H9 (cell line): ENCODE data around the gene LAMC2. TPM values are rescaled to one million over a fixed set of nuclear protein-coding genes. Genes with fewer than 3 reads are reported as not detected.

ENCODE experiments used
- DNase-seq: peaks from one replicate; pipeline ENCODE4 v3.0.0-alpha.2; 2017
- H2AFZ ChIP-seq: one replicate; pipeline ENCODE4 v1.6.1; 2013; ENCODE audit warnings: mild to moderate bottlenecking, low read length, control low read depth, moderate library complexity
- H2AK5ac ChIP-seq: 2 replicates; pipeline ENCODE4 v1.6.1; 2013; ENCODE audit warnings: low read length, control low read depth, mixed read lengths; ENCODE audit not compliant: insufficient read length
- H2BK120ac ChIP-seq: one replicate; pipeline ENCODE4 v1.6.1; 2013; ENCODE audit warnings: low read depth, mild to moderate bottlenecking, low read length, control low read depth, inconsistent platforms; ENCODE audit not compliant: poor library complexity, severe bottlenecking
- H2BK12ac ChIP-seq: 2 replicates; pipeline ENCODE4 v1.6.1; 2013; ENCODE audit warnings: low read length, control low read depth, mixed read lengths, low read depth; ENCODE audit not compliant: insufficient read length
- H2BK15ac ChIP-seq: 2 replicates; pipeline ENCODE4 v1.6.1; 2013; ENCODE audit warnings: low read depth, low read length, control low read depth
- H2BK20ac ChIP-seq: one replicate; pipeline ENCODE4 v1.6.1; 2013; ENCODE audit warnings: low read depth, mild to moderate bottlenecking, low read length, control low read depth, inconsistent platforms; ENCODE audit not compliant: poor library complexity, severe bottlenecking
- H2BK5ac ChIP-seq: 2 replicates; pipeline ENCODE4 v1.6.1; 2013; ENCODE audit warnings: low read length, control low read depth, mixed read lengths; ENCODE audit not compliant: insufficient read length
- H3K14ac ChIP-seq: 2 replicates; pipeline ENCODE4 v1.6.1; 2013; ENCODE audit warnings: low read length, control low read depth; ENCODE audit not compliant: insufficient read depth
- H3K18ac ChIP-seq: 2 replicates; pipeline ENCODE4 v1.6.1; 2013; ENCODE audit warnings: low read depth, mild to moderate bottlenecking, mixed read lengths, low read length, control low read depth; ENCODE audit not compliant: insufficient read length
- H3K23ac ChIP-seq: 2 replicates; pipeline ENCODE4 v1.6.1; 2013; ENCODE audit warnings: low read length, control low read depth, mixed read lengths, low read depth; ENCODE audit not compliant: insufficient read length
- H3K23me2 ChIP-seq: 2 replicates; pipeline ENCODE4 v1.6.1; 2013; ENCODE audit warnings: low read depth, mild to moderate bottlenecking, mixed read lengths, low read length, control low read depth; ENCODE audit not compliant: insufficient read length, poor library complexity, severe bottlenecking
- H3K27ac ChIP-seq: 2 replicates; pipeline ENCODE4 v1.5.1; 2013; ENCODE audit warnings: low read length, control low read depth, mixed read lengths, low read depth; ENCODE audit not compliant: insufficient read length
- H3K27me3 ChIP-seq: 2 replicates; pipeline ENCODE4 v1.6.1; 2013; ENCODE audit warnings: low read length, control low read depth, inconsistent platforms; ENCODE audit not compliant: insufficient read depth
- H3K4ac ChIP-seq: 2 replicates; pipeline ENCODE4 v1.6.1; 2013; ENCODE audit warnings: low read depth, mild to moderate bottlenecking, control low read depth, inconsistent platforms, low read length, moderate library complexity
- H3K4me1 ChIP-seq: 2 replicates; pipeline ENCODE4 v1.6.1; 2013; ENCODE audit warnings: low read length, control low read depth, inconsistent platforms; ENCODE audit not compliant: insufficient read depth
- H3K4me2 ChIP-seq: 2 replicates; pipeline ENCODE4 v1.6.1; 2013; ENCODE audit warnings: low read length, control low read depth, mixed read lengths; ENCODE audit not compliant: insufficient read length, insufficient read depth
- H3K56ac ChIP-seq: 2 replicates; pipeline ENCODE4 v1.6.1; 2013; ENCODE audit warnings: low read depth, mild to moderate bottlenecking, mixed read lengths, low read length, control low read depth; ENCODE audit not compliant: insufficient read length
- H3K79me1 ChIP-seq: 2 replicates; pipeline ENCODE4 v1.6.1; 2013; ENCODE audit warnings: low read depth, mild to moderate bottlenecking, moderate library complexity, low read length, control low read depth, inconsistent platforms; ENCODE audit not compliant: insufficient read depth, poor library complexity, severe bottlenecking
- H3K79me2 ChIP-seq: 2 replicates; pipeline ENCODE4 v1.6.1; 2013; ENCODE audit warnings: low read length, control low read depth, inconsistent platforms; ENCODE audit not compliant: insufficient read depth
- H3K9ac ChIP-seq: 2 replicates; pipeline ENCODE4 v1.6.1; 2013; ENCODE audit warnings: low read length, control low read depth, mixed read lengths; ENCODE audit not compliant: insufficient read length; ENCODE audit errors: extremely low read depth
- H3K9me3 ChIP-seq: one replicate; pipeline ENCODE4 v1.6.1; 2013; ENCODE audit warnings: low read depth, low read length, inconsistent platforms; ENCODE audit not compliant: control insufficient read depth
- H3T11ph ChIP-seq: one replicate; pipeline ENCODE4 v1.6.1; 2013; ENCODE audit warnings: mild to moderate bottlenecking, low read length, control low read depth, inconsistent platforms
- H4K20me1 ChIP-seq: one replicate; pipeline ENCODE4 v1.6.1; 2013; ENCODE audit not compliant: control insufficient read depth, insufficient read length, insufficient read depth
- H4K5ac ChIP-seq: 2 replicates; pipeline ENCODE4 v1.6.1; 2013; ENCODE audit warnings: low read depth, mild to moderate bottlenecking, mixed read lengths, low read length, control low read depth; ENCODE audit not compliant: insufficient read length
- H4K8ac ChIP-seq: replicated peaks from 2 replicates; pipeline ENCODE4 v1.6.1; 2013; ENCODE audit warnings: low read length, control low read depth, mixed read lengths, low read depth; ENCODE audit not compliant: insufficient read length
- H4K91ac ChIP-seq: 2 replicates; pipeline ENCODE4 v1.6.1; 2013; ENCODE audit warnings: low read depth, mild to moderate bottlenecking, moderate library complexity, mixed read lengths, low read length, control low read depth; ENCODE audit not compliant: insufficient read length
- H3K27ac Mint-ChIP-seq, 3 experiments: 2 replicates in 2 of 3; 3 replicates in 1 of 3; pipeline ENCODE4 v1.8.0; 2020 to 2021; ENCODE audit warnings: mixed read lengths in 3 of 3, mild to moderate bottlenecking in 1 of 3, moderate library complexity in 1 of 3
- H3K27me3 Mint-ChIP-seq: 2 replicates; pipeline ENCODE4 v1.8.0; 2021; ENCODE audit warnings: low read depth, mild to moderate bottlenecking, moderate library complexity, mixed read lengths
- H3K36me3 Mint-ChIP-seq, 3 experiments: 2 replicates in 2 of 3; 3 replicates in 1 of 3; pipeline ENCODE4 v1.8.0; 2020 to 2021; ENCODE audit warnings: low read depth in 3 of 3, mixed read lengths in 3 of 3; ENCODE audit not compliant: insufficient read depth in 1 of 3
- H3K4me1 Mint-ChIP-seq, 2 experiments: 2 replicates each; pipeline ENCODE4 v1.8.0; 2020; ENCODE audit warnings: mixed read lengths in 2 of 2
- H3K4me3 Mint-ChIP-seq, 2 experiments: 2 replicates in 1 of 2; 3 replicates in 1 of 2; pipeline ENCODE4 v1.8.0; 2020 to 2021; ENCODE audit warnings: mild to moderate bottlenecking in 2 of 2, mixed read lengths in 2 of 2, moderate library complexity in 1 of 2
- H3K9me3 Mint-ChIP-seq, 2 experiments: 2 replicates in 1 of 2; 3 replicates in 1 of 2; pipeline ENCODE4 v1.8.0; 2020; ENCODE audit warnings: mild to moderate bottlenecking in 2 of 2, mixed read lengths in 2 of 2, moderate library complexity in 1 of 2
- CTCF ChIP-seq: fragments of 200-600 bp; sonication (generic); conservative IDR thresholded peaks from 3 replicates; pipeline ENCODE4 v1.8.0; 2021; ENCODE audit warnings: antibody characterized with exemption, mild to moderate bottlenecking
- WGBS: extraction: QIAGEN DNeasy Blood & Tissue Kit; methylation state at CpG from one replicate; pipeline ENCODE4 v1.1.7; 2013; ENCODE audit warnings: missing lambda C conversion rate, low lambda C conversion rate, mixed read lengths; ENCODE audit not compliant: insufficient read length; ENCODE audit errors: extremely low coverage; 5-methylcytosine and 5-hydroxymethylcytosine counted together
- total RNA-seq: library from RNA; stranded (reverse); gene quantifications from 2 replicates; pipeline ENCODE4 v1.2.1, GENCODE V29; 2021

The LAMC2 gene
- total RNA-seq, 1 experiment from 2014 or later = 7.4 TPM

- no peak overlapping the region for H4K91ac ChIP-seq
- H3K79me1 ChIP-seq = no peaks in the 10 kb centered on the region
- no peaks in the 10 kb centered on the region for H3K23me2 ChIP-seq
- H2BK12ac ChIP-seq = no peak overlapping the region
- H4K5ac ChIP-seq = no peak overlapping the region
- H3K18ac ChIP-seq = no peak overlapping the region
- H3K4ac ChIP-seq = no peak overlapping the region
- no peaks in the 10 kb centered on the region for H4K20me1 ChIP-seq
- no peak overlapping the region for H3K9ac ChIP-seq
- no peak overlapping the region for H3K56ac ChIP-seq
- no peak overlapping the region for H2BK15ac ChIP-seq
- no peak for TF ChIP-seq CTCF
- no peak overlapping the region for H3K23ac ChIP-seq
- H2AK5ac ChIP-seq = no peak overlapping the region
- H3K9me3 ChIP-seq = no peaks in the 10 kb centered on the region
- peaks cover 5% of the 10 kb centered on the region; the same call in 1 of the 2 replicates for H3K4me1 ChIP-seq
- no peaks in the 10 kb centered on the region for H3K79me2 ChIP-seq
- no peak overlapping the region for H2AFZ ChIP-seq
- peaks cover 13 to 19% of the 10 kb centered on the region in 2 experiments for H3K4me1 Mint-ChIP-seq
- DNase-seq = peak; percentile 56
- H3K27me3 Mint-ChIP-seq = no peaks in the 10 kb centered on the region
- H3T11ph ChIP-seq = no peak overlapping the region
- peak overlapping the region in 1 of 3 experiments; percentile 57; a peak in 1 of 7 replicates for H3K27ac Mint-ChIP-seq
- peaks cover 4 to 10% (median 9%) of the 10 kb centered on the region in 3 experiments; a peak in 6 of 7 replicates for H3K36me3 Mint-ChIP-seq
- no peak overlapping the region for H2BK5ac ChIP-seq
- H3K14ac ChIP-seq = no peak overlapping the region
- no peak overlapping the region for H2BK20ac ChIP-seq
- no CpG with 5 or more reads among the region's 5 CpGs for WGBS
- no peak overlapping the region for H4K8ac ChIP-seq
- no peak overlapping the region for H3K4me2 ChIP-seq
- no peak overlapping the region for H3K27ac ChIP-seq
- no peak overlapping the region for H3K4me3 Mint-ChIP-seq
- no peaks in the 10 kb centered on the region for H3K27me3 ChIP-seq
- peaks cover 0 to 6% of the 10 kb centered on the region in 2 experiments; a peak in 2 of 5 replicates for H3K9me3 Mint-ChIP-seq
- H2BK120ac ChIP-seq = no peak overlapping the region
Measured at GRCh38 chr1:183259924-183260323, 73.9 kb downstream of the LAMC2 start.
